Rectal smooth muscle tissue (tissue), 1 donor: ENCODE data around the gene CDC34.

Source experiments
- H3K27ac ChIP-seq: one replicate; pipeline ENCODE4 v1.7.0; 2013; ENCODE audit warnings: low read depth, low read length, inconsistent platforms
- H3K27me3 ChIP-seq: one replicate; pipeline ENCODE4 v1.7.0; 2013; ENCODE audit warnings: low read length; ENCODE audit not compliant: control insufficient read depth, insufficient read depth
- H3K36me3 ChIP-seq: one replicate; pipeline ENCODE4 v1.7.0; 2013; ENCODE audit warnings: low read length; ENCODE audit not compliant: control insufficient read depth, insufficient read depth
- H3K4me1 ChIP-seq: one replicate; pipeline ENCODE4 v1.7.0; 2013; ENCODE audit warnings: low read length; ENCODE audit not compliant: control insufficient read depth, insufficient read depth
- H3K4me3 ChIP-seq: one replicate; pipeline ENCODE4 v1.7.0; 2013; ENCODE audit warnings: low read length
- H3K9ac ChIP-seq: one replicate; pipeline ENCODE4 v1.7.0; 2013; ENCODE audit warnings: low read length

Gene CDC34

DNA sequence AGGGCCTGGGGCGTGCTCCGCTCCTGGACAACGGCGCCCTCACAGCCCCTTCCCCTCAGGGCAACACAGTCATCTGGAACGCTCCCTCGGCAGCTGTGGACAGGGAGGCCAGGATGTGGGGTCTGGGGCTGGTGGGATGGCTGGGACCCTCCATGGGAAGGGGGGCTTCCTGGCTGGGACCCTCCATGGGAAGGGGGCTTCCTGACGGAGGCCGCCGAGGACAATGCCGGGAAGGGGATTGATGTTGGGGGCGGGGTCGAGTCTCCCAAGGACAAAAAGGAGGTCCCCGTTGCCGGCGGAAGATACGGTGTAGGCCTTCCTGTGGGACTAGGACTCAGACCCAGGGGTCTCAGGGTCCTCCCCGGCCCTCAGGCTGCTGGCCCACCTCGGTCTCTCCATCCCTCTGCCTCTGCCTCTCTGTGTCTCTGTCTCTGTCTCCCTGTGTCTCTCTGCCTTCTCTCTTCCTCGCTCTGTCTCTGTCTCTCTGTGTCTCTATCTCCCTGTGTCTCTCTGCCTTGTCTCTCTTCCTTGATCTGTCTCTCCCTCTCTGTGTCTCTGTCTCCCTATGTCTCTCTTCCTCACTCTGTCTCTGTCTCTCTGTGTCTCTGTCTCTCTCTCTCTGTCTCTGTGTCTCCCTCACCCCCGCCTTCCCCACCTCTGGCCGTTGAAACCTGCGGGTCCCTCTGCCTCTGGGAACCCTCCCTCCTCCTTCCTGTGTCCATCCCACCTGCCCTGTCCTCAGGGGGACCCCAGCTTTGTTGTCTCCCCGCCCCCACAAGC is 38.0 kb upstream of the CDC34 start:
- no peak overlapping the region for H3K27ac ChIP-seq

DNA sequence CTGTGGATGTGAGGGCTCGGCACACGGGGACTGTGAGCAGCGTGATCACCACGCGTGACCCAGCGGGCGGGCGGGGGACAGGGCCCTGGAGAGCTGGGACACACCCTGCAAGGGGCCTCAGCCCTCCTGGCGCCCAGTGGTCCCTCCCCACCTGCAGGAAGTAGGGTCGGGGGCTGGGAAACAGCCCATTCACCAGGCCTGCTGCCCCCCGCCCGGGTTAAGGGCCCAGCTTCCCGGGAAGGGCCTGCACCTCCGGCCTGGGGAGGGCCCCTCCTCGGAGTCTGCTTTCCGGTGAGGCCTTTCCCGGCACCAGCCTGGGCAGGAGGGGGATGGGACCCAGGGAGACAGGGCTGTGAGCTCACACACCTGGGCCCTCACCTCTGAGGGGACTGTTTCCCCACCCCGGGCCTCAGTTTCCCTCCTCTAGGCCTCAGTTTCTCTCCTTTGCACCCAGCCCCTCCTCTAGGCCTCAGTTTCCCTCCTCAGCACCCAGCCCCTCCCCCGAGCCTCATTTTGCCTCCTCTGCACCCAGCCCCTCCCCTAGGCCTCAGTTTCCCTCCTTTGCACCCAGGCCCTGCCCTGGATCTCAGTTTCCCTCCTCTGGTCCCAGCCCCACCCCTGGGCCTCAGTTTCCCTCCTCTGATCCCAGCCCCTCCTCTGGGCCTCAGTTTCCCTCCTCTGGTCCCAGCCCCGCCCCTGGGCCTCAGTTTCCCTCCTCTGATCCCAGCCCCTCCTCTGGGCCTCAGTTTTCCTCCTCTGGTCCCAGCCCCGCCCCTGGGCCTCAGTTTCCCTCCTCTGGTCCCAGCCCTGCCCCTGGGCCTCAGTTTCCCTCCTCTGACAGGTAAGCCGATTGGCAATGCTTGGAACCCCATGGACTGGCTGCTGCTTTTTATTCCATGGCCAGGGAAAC is 37.1 kb upstream of the CDC34 start:
- H3K9ac ChIP-seq = no peak overlapping the region
- peaks cover 17% of the 10 kb centered on the region for H3K27me3 ChIP-seq
- H3K36me3 ChIP-seq = no peaks in the 10 kb centered on the region
- no peak overlapping the region for H3K4me3 ChIP-seq
- H3K27ac ChIP-seq = no peak overlapping the region
- no peaks in the 10 kb centered on the region for H3K4me1 ChIP-seq

More for the DNA sequence above, 38.0 kb upstream of the CDC34 start:
- peaks cover 12% of the 10 kb centered on the region for H3K27me3 ChIP-seq
- H3K9ac ChIP-seq = no peak overlapping the region
- H3K36me3 ChIP-seq = no peaks in the 10 kb centered on the region
- no peak overlapping the region for H3K4me3 ChIP-seq
- no peaks in the 10 kb centered on the region for H3K4me1 ChIP-seq

DNA sequence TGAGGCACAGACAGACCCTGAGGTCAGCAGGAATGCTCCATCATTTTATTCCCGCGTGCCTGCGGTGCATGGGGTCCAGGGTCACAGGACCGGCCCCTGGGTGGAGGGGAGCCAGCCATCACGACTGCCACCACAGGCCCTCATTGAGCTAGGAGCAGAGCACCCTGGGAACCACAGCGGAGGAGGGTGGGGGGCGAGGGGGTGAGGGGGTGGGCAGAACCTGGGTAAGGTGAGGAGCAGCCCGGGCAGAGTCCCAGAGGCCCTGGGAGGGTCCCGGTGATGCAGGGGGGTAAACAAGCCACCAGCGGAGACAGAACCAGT is 36.5 kb upstream of the CDC34 start:
- Histone ChIP-seq H3K4me3 (no peak overlapping the region), H3K9ac (no peak overlapping the region), H3K36me3 (no peaks in the 10 kb centered on the region), H3K27ac (no peak overlapping the region), H3K27me3 (peaks cover 22% of the 10 kb centered on the region), H3K4me1 (no peaks in the 10 kb centered on the region)

DNA sequence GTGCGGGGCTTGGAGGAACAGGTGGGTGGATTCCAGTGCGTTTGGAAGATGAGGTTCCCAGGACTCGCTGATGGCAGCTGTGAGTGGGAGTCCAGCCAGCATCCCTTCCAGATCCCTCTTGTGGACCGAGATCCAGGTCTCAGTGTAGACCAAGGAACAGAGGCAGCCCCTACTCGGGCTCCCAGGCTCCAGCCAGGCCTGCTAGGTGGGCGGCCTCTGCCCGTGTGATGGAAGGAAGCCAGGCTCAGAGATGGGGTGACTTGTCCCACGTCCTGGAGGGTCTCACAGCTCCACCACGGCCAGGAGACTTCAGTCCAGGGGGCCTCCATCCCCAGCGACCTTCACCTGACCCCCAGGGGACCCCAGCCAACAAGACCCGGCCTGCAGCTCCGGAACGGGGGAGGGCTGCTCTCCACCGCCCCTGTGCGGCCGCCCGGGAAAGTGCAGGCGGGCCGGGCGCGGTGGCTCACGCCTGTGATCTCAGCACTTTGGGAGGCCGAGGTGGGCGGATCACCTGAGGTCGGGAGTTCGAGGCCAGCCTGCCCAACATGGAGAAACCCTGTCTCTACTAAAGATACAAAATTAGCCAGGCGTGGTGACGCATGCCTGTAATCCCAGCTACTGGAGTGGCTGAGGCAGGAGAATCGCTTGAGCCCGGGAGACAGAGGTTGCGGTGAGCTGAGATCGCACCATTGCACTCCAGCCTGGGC is 36.0 kb upstream of the CDC34 start:
- Histone ChIP-seq H3K4me1 (no peaks in the 10 kb centered on the region), H3K4me3 (no peak overlapping the region), H3K36me3 (no peaks in the 10 kb centered on the region), H3K27me3 (peaks cover 22% of the 10 kb centered on the region), H3K27ac (no peak overlapping the region), H3K9ac (no peak overlapping the region)

DNA sequence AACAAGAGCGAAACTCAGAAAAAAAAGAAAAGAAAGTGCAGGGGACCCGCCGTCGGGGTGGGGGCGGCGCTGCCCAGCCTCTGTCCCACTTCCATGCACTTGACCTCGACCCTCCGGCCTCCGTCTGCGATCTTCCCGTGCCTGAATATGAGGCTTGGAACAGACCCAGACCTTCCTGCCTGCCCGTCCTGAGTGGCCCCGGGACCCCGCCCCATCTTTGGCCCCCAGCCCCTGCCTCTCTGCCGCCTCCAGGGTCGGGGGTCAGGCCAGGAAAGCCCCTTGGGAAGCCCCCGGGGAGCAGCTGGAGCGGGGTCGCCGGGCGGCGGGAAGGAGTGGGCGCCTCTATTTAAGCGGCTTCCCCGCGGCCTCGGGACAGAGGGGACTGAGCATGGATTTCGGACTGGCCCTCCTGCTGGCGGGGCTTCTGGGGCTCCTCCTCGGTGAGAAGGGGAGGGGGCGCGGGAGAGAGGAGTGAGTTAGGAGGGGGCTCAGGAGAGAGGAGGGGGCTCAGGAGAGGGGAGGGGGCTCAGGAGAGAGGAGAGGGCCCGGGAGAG is 35.4 kb upstream of the CDC34 start, which contains the start of gene MADCAM1:
Gene MADCAM1 (plus strand): TSS at position 375 of the 554 bp plus-strand sequence. CDS start 14 bp downstream, at position 389.
- H3K27ac ChIP-seq = no peak within 1 kb of the TSS
- H3K36me3 ChIP-seq = no peaks in the 10 kb centered on the region
- H3K27me3 ChIP-seq = peaks cover 22% of the 10 kb centered on the region
- no peaks in the 10 kb centered on the region for H3K4me1 ChIP-seq
- H3K9ac ChIP-seq = no peak within 1 kb of the TSS
- no peak within 1 kb of the TSS for H3K4me3 ChIP-seq

DNA sequence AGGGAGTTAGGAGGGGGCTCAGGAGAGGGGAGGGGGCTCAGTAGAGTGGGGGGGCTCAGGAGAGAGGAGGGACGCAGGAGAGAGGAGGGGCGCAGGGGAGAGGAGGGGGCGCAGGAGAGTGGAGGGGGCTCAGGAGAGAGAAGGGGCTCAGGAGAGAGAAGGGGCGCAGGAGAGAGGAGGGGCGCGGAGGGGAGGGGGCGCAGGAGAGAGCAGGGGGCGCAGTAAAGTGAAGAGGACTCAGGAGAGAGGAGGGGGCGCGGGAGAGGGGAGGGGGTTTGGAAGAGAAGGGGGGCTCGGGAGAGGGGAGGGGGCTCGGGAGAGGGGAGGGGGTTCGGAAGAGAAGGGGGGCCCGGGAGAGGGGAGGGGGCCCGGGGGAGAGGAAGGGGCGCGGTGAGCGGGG is 34.6 kb upstream of the CDC34 start:
- Histone ChIP-seq H3K4me1 (no peaks in the 10 kb centered on the region), H3K4me3 (no peak overlapping the region), H3K27me3 (peaks cover 22% of the 10 kb centered on the region), H3K9ac (no peak overlapping the region), H3K36me3 (no peaks in the 10 kb centered on the region), H3K27ac (no peak overlapping the region)

DNA sequence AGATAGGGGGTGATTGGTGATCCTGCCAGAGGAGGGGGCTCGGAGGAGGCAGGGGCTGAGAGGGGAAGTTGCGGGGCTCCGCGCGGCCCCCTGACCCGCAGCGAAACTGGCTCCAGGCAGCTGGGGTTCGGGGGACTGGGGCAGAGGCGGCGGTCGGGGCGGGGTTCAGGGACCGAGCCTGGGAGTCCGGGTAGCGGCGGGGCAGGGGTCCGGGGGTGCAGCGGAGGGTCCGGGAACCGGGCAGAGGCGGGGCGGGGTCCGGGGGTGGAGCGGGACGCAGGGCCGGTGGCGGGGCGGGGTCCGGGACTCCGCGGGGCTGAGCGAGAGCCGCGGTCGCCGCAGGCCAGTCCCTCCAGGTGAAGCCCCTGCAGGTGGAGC is 34.1 kb upstream of the CDC34 start:
- Histone ChIP-seq H3K27ac (no peak overlapping the region), H3K4me1 (no peaks in the 10 kb centered on the region), H3K36me3 (no peaks in the 10 kb centered on the region), H3K4me3 (no peak overlapping the region), H3K9ac (no peak overlapping the region), H3K27me3 (peaks cover 22% of the 10 kb centered on the region)

DNA sequence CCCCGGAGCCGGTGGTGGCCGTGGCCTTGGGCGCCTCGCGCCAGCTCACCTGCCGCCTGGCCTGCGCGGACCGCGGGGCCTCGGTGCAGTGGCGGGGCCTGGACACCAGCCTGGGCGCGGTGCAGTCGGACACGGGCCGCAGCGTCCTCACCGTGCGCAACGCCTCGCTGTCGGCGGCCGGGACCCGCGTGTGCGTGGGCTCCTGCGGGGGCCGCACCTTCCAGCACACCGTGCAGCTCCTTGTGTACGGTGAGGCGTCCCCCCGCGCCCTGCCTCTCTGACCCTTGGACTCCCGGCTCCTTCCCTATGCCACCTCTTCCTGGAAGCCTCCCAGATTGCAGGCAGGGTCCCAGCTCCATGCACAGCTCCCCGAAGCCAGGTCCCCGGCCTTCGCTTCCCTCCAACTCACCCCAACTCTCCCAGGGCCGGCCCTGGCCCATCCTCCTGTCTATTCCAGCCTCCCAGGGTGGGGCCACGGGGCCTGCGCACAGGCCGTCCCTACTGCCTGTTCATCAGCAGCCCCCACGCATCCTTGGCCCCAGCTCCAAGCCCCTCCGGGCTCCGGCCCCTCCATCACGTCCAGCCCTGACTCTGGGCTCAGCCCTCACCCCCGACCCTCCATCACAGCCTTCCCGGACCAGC is 33.6 kb upstream of the CDC34 start:
- Histone ChIP-seq H3K4me1 (no peaks in the 10 kb centered on the region), H3K9ac (no peak overlapping the region), H3K27me3 (peaks cover 22% of the 10 kb centered on the region), H3K36me3 (no peaks in the 10 kb centered on the region), H3K27ac (no peak overlapping the region), H3K4me3 (no peak overlapping the region)

DNA sequence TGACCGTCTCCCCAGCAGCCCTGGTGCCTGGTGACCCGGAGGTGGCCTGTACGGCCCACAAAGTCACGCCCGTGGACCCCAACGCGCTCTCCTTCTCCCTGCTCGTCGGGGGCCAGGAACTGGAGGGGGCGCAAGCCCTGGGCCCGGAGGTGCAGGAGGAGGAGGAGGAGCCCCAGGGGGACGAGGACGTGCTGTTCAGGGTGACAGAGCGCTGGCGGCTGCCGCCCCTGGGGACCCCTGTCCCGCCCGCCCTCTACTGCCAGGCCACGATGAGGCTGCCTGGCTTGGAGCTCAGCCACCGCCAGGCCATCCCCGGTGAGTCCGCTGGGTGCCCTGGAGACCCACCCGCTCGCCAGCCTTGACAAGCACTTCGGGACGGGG is 33.1 kb upstream of the CDC34 start:
- H3K27me3 ChIP-seq = peaks cover 22% of the 10 kb centered on the region
- no peak overlapping the region for H3K9ac ChIP-seq
- H3K27ac ChIP-seq = no peak overlapping the region
- no peak overlapping the region for H3K4me3 ChIP-seq
- H3K4me1 ChIP-seq = no peaks in the 10 kb centered on the region
- no peaks in the 10 kb centered on the region for H3K36me3 ChIP-seq

DNA sequence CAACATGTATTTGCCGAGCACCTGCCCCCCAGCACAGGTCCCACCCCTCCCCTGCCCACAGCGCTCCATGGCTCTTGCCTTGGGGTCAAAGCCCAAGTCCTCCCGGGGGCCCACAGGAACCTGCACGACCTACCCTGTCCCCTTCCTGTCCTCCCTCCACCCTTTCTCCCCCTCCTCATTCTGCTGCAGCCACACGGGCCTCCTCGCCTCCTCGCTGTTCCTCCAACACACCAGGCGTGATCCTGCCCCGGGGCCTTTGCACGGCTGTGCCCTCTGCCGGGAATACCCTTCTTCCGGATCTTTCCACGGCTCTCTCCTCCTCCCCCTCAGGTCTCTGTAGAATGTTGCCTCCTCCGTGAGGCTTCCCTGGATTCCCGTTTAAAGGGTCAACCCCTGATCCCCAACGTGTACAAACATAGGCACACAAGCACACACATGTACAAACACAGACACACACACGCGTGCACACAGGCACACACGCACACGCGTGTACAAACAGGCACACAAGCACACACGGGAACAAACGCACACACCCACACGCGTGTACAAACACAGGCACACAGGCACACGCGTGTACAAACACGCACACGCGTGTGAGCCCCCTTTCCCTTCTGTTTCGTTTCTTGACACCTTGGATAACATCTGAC is 32.5 kb upstream of the CDC34 start:
- Histone ChIP-seq H3K36me3 (no peaks in the 10 kb centered on the region), H3K27me3 (peaks cover 22% of the 10 kb centered on the region), H3K4me1 (no peaks in the 10 kb centered on the region), H3K27ac (no peak overlapping the region), H3K4me3 (no peak overlapping the region), H3K9ac (no peak overlapping the region)

DNA sequence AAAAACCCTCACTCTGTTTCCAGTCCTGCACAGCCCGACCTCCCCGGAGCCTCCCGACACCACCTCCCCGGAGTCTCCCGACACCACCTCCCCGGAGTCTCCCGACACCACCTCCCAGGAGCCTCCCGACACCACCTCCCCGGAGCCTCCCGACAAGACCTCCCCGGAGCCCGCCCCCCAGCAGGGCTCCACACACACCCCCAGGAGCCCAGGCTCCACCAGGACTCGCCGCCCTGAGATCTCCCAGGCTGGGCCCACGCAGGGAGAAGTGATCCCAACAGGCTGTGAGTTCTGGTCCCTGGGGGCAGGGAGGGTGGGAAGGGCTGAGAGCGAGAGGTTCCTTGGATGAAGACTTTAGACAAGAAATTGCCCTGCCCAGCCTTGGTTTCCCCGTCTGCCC is 29.9 kb upstream of the CDC34 start:
- Histone ChIP-seq H3K27me3 (peaks cover 18% of the 10 kb centered on the region), H3K4me1 (peaks cover 3% of the 10 kb centered on the region), H3K9ac (no peak overlapping the region), H3K27ac (no peak overlapping the region), H3K36me3 (no peaks in the 10 kb centered on the region), H3K4me3 (no peak overlapping the region)
